Body of pancreas (tissue), 4 donors: ENCODE measurements around the gene VKORC1.

ENCODE experiments used
- POLR2A ChIP-seq, 3 donors: fragments of 450-650 bp; IDR thresholded peaks; one replicate each; pipeline ENCODE4 v1.6.1; 2016; ENCODE audit warnings: antibody characterized with exemption in 3 of 3, mild to moderate bottlenecking in 2 of 3
- TF ChIP-seq, protein P1 (sequence below), 7 experiments: fragments of 450-650 bp in 4 of 7; fragments of 200-600 bp in 3 of 7; sonication (generic) in 3 of 7; IDR thresholded peaks; one replicate each; pipeline ENCODE4 v1.5.1; 2016 to 2019; ENCODE audit warnings: antibody characterized with exemption in 7 of 7

DNA sequence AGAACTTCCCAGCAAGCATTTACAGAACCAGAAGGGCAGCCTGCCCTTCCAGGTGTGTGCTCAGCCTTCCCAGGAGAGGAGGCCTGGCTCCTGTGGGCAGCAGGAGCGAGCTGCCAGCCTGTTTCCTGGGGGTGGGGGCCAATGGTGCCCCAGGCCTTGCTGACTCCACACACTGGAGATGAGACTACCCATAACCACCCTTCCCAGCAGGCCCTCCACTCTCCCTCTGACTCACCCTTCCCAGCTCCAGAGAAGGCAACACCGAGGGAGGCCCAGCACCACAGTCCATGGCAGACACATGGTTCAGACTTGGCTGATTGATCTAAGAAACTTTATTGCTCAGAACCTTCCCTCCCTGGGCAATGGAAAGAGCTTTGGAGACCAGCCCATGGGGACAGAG lies 4.1 kb downstream of the VKORC1 start:
- TF ChIP-seq, protein P1, sequence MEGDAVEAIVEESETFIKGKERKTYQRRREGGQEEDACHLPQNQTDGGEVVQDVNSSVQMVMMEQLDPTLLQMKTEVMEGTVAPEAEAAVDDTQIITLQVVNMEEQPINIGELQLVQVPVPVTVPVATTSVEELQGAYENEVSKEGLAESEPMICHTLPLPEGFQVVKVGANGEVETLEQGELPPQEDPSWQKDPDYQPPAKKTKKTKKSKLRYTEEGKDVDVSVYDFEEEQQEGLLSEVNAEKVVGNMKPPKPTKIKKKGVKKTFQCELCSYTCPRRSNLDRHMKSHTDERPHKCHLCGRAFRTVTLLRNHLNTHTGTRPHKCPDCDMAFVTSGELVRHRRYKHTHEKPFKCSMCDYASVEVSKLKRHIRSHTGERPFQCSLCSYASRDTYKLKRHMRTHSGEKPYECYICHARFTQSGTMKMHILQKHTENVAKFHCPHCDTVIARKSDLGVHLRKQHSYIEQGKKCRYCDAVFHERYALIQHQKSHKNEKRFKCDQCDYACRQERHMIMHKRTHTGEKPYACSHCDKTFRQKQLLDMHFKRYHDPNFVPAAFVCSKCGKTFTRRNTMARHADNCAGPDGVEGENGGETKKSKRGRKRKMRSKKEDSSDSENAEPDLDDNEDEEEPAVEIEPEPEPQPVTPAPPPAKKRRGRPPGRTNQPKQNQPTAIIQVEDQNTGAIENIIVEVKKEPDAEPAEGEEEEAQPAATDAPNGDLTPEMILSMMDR (IDR thresholded peaks at IDR 0.05) = no peak
- no peak for TF ChIP-seq POLR2A (IDR thresholded peaks at IDR 0.05)
